NCI-H2196 treated with DMSO at 0.1 percent for 48 hours (cell line): ENCODE results near the gene BCL6.

Source experiments
- DNase-seq: peaks from one replicate; lab custom pipeline; 2025; ENCODE audit not compliant: unreplicated experiment; lab: John Stamatoyannopoulos, UW

The BCL6 gene

DNA sequence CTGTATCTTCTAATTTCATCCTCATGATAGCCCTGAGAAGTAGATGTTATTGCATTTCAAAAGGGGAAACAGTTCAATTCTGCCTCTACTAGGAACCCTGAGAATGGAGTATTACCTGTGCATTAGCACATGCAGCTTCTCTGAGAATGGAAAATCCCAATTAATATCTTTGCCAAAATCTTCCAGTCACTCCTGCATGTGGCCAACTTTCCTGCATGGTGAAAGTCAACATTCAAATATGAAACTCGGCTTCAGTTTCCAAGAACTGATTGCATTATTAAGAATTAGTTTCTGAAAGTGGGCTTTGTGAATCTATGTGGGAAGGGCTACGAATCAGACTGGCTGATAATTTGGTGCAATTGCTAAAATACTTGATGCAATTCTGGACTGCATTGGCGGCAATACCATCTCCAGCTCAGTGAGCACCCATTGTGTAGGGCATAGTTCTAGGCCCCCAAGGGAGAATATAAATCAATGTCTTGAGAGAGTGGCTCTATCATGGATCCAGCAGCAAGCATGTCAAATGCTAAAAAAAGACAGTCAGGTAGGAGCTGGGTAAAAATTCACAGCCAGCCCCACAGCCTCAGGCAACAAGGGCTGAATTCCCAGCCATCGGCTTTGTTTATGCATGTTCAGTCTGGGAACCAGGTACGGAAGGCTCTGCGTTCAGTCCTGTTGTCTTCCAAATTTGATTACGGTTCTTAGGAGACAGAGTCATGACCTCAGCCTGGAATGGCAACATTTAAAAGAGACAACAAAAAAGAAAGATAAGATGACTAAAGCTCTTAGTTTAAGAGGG is 18.8 kb upstream of the BCL6 start:
- no peak for DNase-seq

DNA sequence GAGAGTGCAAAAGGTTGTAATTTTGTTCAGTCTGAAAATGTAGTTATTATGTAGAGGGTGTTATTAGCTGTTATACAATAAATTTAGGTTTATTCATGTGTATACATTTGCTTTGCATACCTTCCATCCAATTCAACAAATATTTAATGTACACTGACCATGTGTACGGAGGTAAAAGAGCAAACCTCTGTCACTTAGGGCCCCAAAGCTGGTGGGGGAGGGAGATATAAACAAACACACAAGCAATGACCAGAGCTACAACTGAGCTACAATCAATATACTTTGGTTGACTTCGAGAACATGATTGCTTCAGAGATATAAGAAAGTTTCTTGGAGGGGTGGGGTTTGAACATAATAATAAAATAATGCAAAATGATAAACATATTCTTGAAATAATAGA is 17.5 kb upstream of the BCL6 start:
- no peak for DNase-seq

DNA sequence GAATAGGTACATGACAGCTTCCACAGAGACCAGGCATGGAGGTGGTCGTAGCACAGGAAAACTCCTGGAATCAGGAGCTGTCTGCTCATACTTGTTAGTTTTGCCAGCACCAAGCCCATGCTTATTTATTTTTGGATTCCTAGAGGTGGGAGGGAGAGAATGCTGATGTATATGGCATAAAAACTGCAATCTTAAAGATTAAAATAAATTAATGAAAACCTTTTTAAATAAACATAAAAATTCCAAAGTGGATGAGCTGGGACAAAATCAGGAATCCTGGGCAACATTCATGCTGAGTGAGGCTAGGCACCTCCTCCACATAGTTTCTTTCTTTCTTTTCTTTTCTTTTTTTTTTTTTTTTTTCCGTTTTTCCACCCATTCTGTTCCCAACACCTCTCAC is 14.3 kb upstream of the BCL6 start:
- DNase-seq, result no peak

DNA sequence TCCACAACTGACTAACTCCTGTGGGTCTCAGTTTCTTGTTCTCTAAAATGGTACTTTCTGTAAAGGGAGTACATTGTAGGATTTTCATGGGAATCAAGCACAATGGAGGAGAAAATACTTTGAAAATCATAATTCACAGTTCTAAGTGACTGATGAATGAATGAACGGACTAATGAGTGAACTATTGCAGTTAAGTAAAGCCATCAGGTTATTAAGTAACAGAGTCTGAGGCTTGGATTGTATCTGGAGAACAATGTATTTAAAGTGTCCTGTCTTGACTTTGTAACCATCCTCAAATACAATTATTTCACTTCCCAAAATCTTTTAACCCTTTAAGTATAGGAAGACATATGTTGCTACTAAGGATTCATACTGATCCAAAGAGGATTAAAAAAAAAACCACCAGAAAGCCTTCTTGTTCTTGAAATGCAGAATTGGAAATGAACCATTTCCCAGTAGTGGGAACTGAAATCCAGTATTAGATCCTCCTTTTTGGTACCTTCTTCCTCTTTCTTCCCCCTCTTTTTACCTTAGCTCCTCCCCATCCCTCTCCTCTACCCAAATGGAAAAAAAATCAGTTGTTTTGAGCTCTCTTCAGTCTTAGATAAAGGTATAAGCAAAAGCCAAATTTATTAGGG is 13.2 kb upstream of the BCL6 start:
- DNase-seq, result no peak

DNA sequence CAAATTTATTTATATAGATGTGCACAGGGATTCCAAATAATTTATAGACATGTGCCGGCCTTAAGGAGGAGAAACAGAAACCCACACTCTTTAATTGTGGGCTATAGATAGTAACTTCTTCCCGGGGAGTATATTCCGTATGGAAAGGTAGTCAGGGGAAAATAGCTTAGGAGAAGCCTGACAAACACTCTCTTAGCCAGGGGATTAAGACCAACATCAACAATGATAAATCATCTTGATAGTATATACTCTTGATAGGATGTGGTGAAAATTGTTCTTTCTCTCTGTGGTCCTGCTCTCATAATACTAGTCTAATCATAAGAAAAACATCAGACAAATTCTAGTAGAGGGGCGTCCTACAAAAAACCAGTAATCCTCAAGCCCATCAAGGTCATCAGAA is 8.2 kb upstream of the BCL6 start:
- no peak for DNase-seq

DNA sequence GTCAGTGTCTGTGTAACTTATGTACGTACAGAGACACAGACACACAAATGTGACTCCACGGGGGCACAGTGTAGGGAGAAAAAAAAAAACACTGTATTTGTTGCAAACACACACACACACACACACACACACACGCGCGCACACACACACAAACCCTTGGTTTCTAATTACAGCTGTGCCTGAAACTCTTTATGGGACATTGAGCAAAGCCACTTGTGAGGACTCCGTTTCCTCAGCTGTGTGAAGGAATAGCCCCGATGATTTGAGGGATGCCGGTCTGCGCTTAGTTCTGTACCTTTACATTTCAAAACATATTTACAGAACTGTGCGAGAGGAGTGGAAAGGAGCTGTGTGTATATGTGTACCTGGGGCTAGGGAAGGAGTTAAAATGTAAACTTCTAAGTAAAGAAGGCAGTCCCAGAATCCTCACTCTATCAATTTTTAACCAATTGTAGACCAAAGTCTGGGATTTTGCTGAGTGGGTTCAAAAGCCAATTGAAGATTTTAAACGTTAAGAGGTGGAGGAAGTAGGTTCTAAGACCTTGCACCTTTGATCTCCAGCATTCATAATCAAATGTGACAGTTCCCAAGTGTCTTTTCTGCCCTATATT is 5.3 kb upstream of the BCL6 start:
- no peak for DNase-seq

DNA sequence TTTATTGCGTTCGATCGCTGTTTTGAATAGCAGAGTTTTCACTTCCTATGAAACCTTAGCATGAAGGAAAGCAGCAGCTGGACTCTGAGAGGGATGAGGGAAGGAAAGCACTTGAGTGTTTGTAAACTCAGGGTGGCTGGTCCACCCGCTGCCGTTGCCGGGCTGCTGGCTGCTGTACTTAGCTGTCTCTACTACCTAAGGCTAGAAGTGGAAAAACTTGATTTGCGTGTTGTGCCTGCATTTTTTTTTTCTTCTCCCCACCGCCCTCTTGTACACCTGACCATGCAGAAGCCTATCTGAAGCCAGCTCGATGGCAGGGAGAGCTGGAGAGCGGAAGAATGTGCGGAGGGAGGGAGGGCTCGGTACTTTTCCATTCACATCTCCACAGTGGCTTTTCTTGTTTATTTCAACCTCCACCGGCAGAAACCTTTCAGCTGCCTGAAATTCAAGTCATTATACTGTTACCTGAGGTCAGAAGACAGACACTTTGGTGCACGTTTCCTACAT is 4.8 kb upstream of the BCL6 start:
- DNase-seq, result peak; percentile 94

DNA sequence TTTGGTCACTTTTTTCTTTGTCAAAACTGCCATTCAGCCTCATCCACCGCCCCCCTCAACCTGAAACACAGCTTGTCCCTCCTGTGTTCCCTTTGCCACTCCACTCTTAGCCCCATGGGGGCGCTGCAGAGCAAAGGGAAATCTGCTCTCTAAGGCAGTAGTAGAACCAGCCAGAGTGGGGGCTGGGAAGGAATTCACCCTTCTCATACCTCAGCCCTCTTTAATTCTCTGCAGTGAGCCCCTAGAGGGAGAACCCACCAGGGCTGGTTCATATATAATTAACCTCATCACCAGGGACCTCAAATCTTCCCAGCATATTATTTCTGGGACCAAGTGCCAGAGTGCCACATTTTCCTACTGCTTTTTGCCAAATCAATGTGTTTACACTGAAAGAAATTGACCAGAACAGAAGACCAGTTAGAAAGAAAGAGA is 2.8 kb upstream of the BCL6 start:
- peak; percentile 94 for DNase-seq

DNA sequence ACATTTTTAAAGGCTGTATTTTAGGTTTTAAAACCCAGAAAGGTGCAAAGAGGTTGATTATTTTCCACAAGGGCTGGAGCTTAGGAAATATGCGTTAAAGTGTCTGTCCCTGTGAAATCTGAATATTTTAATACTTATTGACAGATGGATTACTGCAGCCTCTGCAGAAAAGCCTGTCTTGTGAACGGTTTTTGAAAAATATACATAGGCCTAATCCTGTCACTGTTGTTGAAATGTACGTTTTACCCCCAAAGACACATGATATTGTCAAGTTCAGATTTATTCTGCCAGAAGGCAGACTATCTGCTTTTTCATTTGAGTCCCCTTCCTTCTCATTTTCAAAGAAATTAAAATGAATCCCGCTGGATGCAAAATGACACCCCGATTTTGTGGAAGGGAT is 2.2 kb upstream of the BCL6 start:
- no peak for DNase-seq

DNA sequence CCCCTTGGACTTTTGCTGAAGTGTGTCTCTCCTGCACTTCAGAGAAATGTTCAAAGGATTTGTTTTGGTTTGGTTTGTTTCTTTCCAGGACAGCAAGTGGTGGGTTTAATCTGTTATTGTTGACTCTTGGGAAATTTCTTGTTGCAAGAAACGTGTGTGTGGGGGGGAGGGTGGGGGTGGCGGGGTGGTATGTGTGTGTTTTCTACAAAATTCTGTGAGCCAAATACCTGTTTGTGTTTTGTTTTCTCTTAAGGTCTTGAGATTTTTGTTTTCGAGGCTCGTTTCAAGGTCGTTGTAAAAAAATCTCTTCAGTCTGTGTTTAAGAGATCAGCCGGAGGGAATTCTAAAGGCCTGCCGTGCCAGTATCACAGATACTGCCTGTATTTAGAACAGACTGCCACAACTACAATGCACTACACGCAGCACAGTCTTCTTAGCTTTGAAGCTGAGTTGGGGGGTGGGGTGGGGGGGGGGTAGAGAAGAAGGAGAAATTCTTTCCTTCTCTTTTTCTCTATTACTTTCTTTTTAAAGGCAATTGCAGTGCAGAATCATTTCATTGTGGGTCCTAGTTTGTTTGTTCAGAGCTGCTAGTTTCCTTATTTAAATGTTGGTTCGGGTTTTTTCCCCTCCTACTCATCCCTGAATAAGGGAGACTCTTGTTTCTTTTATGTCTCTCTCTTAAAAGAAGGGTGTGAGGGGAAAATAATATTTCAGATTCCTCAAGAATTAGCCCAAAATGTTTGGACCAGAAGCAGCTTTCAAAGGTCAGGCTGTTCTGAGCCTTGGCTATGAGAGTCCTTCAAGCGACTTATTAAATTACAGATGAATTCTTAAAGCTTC is 1.4 kb upstream of the BCL6 start:
- peak; percentile 61 for DNase-seq

DNA sequence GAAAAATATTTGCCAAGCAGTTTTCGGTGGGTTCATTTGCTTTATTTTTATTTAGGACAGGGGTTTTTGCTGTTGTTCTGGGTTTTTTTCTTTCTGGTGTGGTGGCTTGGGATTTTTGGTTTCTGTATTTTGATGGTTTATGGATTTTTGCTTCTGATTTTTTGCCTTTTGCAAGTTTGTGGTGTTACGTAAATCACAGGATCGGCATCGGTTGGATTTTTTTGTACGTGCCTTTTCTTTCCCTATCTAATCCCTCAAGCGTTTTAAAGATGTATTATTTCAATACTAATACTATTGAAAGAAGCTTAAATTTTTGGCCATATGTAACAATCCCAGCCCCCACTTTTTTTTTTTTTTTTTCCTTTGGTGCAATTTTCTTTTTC is 782 bp upstream of the BCL6 start:
- no peak for DNase-seq

DNA sequence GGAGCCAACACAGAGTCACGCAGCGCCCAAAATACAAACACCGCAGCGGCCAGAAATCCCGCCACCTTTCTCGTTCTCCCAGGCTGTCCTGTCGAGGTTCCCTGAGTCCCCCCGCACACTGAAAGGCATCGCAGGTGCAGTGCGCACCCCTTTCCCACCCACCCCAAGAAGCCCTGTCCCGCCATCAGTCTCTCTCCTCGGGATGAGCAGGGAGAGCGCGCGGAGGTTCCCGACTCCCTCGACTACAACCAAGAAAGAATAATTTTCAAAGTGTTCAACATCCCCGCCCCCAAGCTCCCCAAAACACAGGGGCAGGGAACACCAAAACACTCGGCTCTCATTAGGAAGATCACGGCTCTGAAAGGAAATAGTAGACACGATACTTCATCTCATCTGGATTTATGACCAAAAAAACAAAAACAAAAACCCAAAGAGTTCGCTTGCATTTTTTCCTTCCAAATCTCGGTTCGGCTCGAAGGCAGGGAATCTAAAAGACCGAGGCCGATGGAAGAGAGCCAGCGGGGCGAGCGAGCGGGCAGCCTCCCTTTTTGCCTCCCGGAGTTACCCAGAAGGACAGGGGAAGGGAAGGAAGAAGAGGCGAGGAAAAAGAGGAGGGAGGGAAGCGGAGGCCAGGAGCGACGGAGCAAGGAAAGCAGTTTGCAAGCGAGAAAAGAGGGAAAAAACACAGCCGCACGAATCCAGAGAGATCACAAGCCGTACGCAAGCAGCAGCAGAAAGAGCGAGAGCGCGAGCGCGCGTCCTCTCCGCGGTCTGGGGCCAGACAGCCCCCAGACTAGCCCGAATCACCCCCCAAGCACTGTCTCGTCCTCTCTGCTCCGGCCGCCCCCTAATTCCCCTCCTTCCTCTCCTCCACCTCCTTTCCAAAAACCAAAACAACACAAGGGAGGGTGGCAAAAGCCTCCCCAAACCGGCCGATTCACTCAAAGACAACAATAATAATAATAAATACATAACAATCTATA is 808 bp downstream of the BCL6 start:
- peak; percentile 67 for DNase-seq

DNA sequence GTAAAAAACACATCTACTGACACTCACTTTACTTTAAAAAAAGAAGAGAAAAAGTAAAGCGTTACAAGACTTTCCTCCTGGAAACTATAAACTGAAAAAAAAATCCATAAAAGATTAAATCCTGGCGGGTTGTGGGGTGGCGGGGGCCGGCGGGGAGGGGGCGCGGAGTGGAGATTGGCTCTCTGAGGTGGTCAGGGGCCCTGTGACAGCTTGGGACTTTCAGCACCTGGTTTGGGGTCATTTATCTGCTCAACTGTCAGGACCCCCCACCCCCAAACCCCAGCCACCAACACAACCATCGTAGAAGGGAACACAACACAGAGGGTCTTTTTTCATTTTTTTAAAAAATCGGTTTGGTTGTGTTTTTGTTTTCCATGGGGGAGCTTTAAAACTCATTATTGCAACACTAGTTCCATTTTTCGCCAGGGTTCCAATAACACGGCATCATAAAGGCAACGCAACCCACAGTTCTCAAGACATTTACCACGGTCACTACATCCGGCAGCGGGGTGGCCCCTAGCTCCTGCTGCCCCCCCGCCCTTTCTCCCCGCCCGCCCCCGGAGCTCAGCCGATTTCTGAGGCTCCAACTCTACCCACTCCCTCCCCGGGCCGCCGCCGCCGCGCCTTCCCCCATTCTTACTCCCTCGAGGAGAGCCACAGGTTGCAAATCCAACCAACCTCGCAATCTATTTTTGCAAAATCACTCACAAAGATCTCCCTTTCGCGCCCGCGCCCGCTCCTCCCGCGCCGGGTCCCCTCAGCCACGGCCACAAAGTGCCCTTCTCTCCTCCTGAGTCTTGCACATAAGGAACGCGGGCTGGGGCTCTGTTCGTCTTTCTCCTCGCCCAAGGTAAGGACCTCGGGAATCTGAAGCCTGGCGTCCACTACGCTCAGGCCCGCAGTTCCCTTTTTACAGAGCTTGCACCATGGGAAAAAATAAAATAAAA is 1.8 kb downstream of the BCL6 start:
- DNase-seq, result peak; percentile 64

DNA sequence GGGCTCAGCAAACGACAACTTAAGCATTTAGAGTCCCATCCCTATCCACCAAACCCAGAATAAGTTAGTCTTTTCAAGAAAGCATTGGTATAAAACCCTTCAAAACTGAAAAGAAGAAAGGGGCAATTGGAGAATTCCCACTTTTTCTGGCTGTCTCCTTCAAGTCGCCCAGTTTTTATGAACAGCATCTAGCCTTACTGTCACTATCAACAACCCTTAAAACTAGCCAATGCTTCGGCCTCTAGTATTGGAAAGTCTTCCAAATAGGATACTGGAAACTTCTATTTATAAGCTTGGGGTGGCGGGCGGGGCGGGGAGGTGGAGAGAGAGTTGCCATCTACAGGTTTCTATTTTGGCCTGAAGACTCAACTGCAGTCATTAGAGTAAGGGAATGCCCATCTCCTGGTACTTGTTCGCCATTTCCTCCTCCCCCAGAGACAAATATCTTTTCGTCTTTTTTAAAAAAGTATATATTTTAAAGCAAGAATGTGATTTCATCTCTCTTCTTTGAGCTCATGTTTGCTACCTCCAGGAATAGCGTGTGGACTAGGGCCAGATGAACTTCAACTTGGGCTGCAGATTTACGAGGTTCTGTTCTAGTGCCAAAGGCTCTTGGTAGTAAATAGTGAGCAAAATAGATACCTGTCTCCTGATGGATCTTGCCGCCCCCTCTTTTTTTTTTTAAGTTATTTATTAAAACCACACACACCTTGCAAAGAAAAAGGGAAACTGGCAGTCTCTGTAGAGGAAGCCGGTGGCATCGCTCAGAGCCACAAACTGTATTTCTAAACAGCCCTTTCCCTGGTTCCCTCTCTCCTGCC is 2.7 kb downstream of the BCL6 start:
- DNase-seq, result no peak

DNA sequence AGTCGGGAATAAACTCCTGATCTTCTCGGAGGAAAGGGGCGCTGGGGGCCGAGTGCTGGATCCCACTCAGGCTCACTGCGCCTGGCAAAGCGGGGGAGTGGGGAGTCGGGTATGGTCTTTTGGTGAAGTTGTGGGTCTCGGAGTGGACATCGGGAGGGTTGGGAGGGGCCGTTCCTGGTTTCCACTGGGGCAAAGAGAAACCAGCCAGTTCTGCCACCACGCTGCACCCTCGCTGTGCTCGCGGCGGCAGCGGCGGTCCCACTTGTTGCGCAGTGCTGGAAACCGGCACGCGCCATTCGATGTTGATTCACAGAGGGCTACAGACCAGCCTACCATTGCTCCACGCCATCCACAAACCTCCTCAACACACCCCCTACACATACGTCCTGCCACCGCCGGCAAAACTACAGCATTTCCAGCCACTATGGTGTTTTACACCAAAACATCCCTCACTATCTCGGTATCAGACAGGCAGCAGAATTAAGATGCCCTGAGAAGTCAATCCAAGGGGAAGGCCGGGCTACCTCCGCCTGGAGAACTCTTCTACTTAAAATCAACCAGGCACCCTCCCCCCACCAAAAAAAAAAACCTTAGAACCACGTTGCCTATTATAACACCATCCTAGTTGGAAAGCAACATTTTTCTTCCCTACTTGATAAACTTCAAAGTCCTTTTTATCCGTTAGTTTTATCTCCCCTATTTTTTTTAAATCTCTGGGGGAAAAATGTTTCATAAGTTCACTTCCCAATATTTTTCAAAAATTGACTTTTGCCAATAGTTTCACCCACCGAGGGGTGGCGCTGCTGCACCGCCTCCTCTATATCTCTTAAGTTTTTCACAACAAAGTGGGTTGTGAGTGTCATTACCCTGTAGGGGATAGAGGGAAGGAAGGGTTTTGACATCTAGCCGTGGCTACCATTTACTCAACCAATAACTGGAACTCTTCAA is 3.6 kb downstream of the BCL6 start:
- DNase-seq, result peak; percentile 74

DNA sequence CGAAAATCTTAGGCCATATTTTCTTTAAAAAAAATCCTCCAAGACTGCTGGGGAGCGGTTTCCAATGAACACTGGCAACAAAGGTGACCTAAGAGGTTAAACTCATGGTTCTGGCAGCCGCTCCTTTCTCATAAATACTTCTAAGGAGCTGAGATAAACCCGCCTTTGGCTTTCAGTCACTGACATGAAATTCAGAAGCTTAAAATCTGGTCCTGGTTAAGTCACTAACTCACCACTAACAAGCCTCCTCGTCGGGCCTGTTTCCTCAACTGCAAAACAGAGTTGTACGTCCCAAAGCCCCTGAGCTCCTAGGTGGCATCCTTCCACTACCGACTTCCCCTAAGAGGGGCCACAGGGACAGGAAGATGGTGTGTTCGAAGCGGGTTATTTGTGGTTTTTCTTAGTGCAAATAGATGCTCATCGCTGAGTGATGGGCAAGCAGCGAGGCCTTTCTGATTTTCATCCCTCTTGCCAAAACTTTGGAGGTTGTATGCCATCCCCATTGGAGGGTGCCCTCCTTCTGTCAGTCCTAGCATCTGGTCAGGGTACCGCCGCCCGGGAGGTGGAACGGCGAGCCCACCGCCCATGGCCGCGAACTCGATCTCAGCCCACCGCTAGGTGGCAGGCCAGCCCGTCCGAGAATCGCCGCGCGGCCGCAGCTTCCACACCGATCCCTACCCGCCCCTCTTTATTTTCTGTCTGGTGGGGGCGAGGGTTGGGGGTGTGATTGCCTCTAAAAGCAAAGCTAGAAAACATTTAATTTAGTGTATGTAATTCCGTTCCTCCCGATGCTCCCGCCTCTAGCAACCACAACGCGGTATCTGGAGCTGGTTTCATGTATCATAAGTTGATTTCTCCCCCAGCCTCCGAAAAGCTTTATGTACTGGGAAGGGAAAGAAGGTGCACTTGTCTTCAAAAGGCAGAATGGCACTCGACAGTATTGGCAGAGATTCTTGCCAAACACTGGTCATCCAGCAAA is 4.6 kb downstream of the BCL6 start:
- peak; percentile 68 for DNase-seq
